Ramos (cell line): ENCODE data around the gene ARHGEF17.

Experiments
- in situ Hi-C: fragments of 300-500 bp; cut with MboI; formaldehyde crosslinking; loops from one replicate; pipeline ENCODE4 v1.14.3; 2022; ENCODE audit warnings: low sequenced_read_pairs; ENCODE audit not compliant: unreplicated experiment

Gene ARHGEF17

GRCh38 chr11:73389134-73389525, 81.1 kb downstream of the ARHGEF17 start:
- in situ Hi-C loops: no loop called here

GRCh38 chr11:73389916-73390315, 81.8 kb downstream of the ARHGEF17 start:
- in situ Hi-C loops: loop anchor here (5.0 kb wide), 1 partner anchor 38 kb away; no protein-coding TSS in a partner anchor

- in situ Hi-C loops: loop anchor here (5.0 kb wide), 1 partner anchor 39 kb away; no protein-coding TSS in a partner anchor
Observed at GRCh38 chr11:73390601-73391565, 82.8 kb downstream of the ARHGEF17 start.

- in situ Hi-C loops: loop anchor here (5.0 kb wide), 1 partner anchor 39 kb away; no protein-coding TSS in a partner anchor
Observed at GRCh38 chr11:73391665-73392064, 83.6 kb downstream of the ARHGEF17 start.

- in situ Hi-C loops: loop anchor here (5.0 kb wide), 1 partner anchor 40 kb away; no protein-coding TSS in a partner anchor
Observed at GRCh38 chr11:73392108-73393010, 84.3 kb downstream of the ARHGEF17 start.

- in situ Hi-C loops: loop anchor here (5.0 kb wide), 1 partner anchor 41 kb away; no protein-coding TSS in a partner anchor
Observed at GRCh38 chr11:73393011-73393380, 84.9 kb downstream of the ARHGEF17 start.

GRCh38 chr11:73393479-73394415, 85.7 kb downstream of the ARHGEF17 start:
- in situ Hi-C loops: loop anchor here (5.0 kb wide), 1 partner anchor 41 kb away; no protein-coding TSS in a partner anchor

GRCh38 chr11:73394416-73395296, 86.6 kb downstream of the ARHGEF17 start:
- in situ Hi-C loops: loop anchor here (5.0 kb wide), 1 partner anchor 42 kb away; no protein-coding TSS in a partner anchor

GRCh38 chr11:73395297-73396208, 87.5 kb downstream of the ARHGEF17 start:
- in situ Hi-C loops: no loop called here

GRCh38 chr11:73396251-73396930, 88.3 kb downstream of the ARHGEF17 start:
- in situ Hi-C loops: no loop called here

GRCh38 chr11:73396985-73397384, 88.9 kb downstream of the ARHGEF17 start:
- in situ Hi-C loops: no loop called here

GRCh38 chr11:73397468-73398131, 89.5 kb downstream of the ARHGEF17 start:
- in situ Hi-C loops: no loop called here

GRCh38 chr11:73398132-73398526, 90.1 kb downstream of the ARHGEF17 start:
- in situ Hi-C loops: no loop called here

- in situ Hi-C loops: no loop called here
Observed at GRCh38 chr11:73398721-73399120, 90.6 kb downstream of the ARHGEF17 start.

GRCh38 chr11:73399159-73399590, 91.1 kb downstream of the ARHGEF17 start:
- in situ Hi-C loops: no loop called here

GRCh38 chr11:73399636-73400035, 91.6 kb downstream of the ARHGEF17 start:
- in situ Hi-C loops: no loop called here
